Natural killer cell treated with Interleukin-12 subunit alpha and Interleukin-12 subunit beta and Interleukin-15 and Interleukin-18, amount 100 ng/mL, for 72 hours (primary cell): ENCODE results near the gene MAPK7. TPM values are rescaled to one million over a fixed set of nuclear protein-coding genes. Genes with fewer than 3 reads are reported as not detected.

Source experiments
- ATAC-seq, 2 donors: fragments of 150-1000 bp; cut with Tn5 transposase in 1 of 2; sonication (Bioruptor Pico), chemical (Tn5 transposase) in 1 of 2; 2 replicates each; pipeline ENCODE4 v1.10.0; 2021
- DNase-seq: peaks from one replicate; pipeline ENCODE4 v3.0.0; 2022; ENCODE audit warnings: low spot score
- H3K27ac Mint-ChIP-seq, 2 donors: 1 replicate in 1 of 2; 2 replicates in 1 of 2; pipeline ENCODE4 v1.8.0; 2022; ENCODE audit warnings: mixed read lengths in 2 of 2, mild to moderate bottlenecking in 1 of 2, moderate library complexity in 1 of 2
- H3K27me3 Mint-ChIP-seq, 2 donors: 1 replicate in 1 of 2; 2 replicates in 1 of 2; pipeline ENCODE4 v1.8.0; 2022; ENCODE audit warnings: mixed read lengths in 2 of 2
- H3K36me3 Mint-ChIP-seq: one replicate; pipeline ENCODE4 v1.8.0; 2022; ENCODE audit warnings: mixed read lengths
- H3K4me1 Mint-ChIP-seq, 2 donors: 1 replicate in 1 of 2; 2 replicates in 1 of 2; pipeline ENCODE4 v1.8.0; 2022; ENCODE audit warnings: low read depth in 2 of 2, mixed read lengths in 2 of 2, mild to moderate bottlenecking in 1 of 2
- H3K4me3 Mint-ChIP-seq: one replicate; pipeline ENCODE4 v1.8.0; 2022; ENCODE audit warnings: mixed read lengths
- H3K9me3 Mint-ChIP-seq: 2 replicates; pipeline ENCODE4 v1.8.0; 2022; ENCODE audit warnings: mixed read lengths
- total RNA-seq, 2 donors: library from RNA; stranded (reverse); gene quantifications; one replicate each; pipeline ENCODE4 v1.2.3, GENCODE V29; 2022

The MAPK7 gene
- total RNA-seq, 2 donors from 2014 or later: 28.7 to 29.8 TPM

DNA sequence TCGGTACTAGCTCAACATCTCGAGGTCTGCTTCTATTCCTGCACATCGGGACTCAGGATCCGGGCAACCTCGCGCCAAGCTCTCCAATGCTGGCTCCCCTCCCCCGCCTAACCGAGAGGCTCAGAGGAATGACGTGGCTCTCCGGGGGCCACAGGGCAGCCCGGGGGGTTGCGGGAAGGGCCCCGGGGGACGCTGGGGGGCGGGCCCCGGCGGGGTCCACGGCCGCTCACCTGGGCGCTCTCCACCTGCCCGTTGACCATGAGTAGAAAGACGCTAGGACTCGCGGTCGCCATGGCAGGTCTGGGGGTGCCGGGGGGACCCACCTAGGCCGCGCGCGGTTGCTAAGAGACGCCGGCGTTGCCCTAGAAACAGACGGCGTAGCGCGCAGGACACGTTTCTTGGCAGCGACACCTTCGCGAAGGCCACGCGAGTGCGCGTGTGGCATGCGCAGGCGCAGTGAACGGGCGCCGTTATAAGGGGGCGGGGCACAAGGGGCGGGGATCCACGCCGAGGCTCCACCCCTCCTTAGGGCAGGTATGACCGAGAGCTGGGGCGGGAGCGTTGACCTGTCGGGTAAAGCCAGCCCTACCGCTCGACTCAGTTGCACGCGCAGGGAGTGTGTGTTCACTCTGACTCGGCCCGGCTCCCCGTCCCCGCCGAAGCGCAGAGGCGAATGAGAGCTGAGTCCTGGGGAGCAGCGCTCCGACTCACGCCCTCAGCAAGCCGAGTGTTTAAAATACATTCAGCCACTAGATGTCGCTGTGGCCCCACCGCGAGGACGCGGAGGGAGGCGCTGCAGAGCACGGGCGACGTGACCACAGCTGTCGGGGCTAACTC lies 15.8 kb upstream of the MAPK7 start, which contains the start of gene B9D1:
Gene B9D1 (minus strand): TSS at position 447 of the 837 bp plus-strand sequence. CDS start 154 bp downstream, at position 293.
- no peaks in the 10 kb centered on the region for H3K9me3 Mint-ChIP-seq
- peak within 1 kb of the TSS; percentile 26 to 55 for H3K27ac Mint-ChIP-seq
- no peaks in the 10 kb centered on the region for H3K36me3 Mint-ChIP-seq
- H3K27me3 Mint-ChIP-seq: peaks cover 0 to 6% of the 10 kb centered on the region in 2 donors
- ATAC-seq: peak; percentile 94 to 96
- H3K4me3 Mint-ChIP-seq: peak within 1 kb of the TSS; percentile 82
- peak; percentile 90 for DNase-seq
- H3K4me1 Mint-ChIP-seq: peaks cover 13 to 17% of the 10 kb centered on the region in 2 donors

GRCh38 chr17:19363114-19363438 lies 15.2 kb upstream of the MAPK7 start:
- Mint-ChIP-seq H3K36me3 (no peaks in the 10 kb centered on the region), H3K4me1 (peaks cover 13 to 17% of the 10 kb centered on the region in 2 donors), H3K27ac (peak overlapping the region in 1 of 2 donors; percentile 55), H3K4me3 (peak overlapping the region; percentile 82), H3K9me3 (no peaks in the 10 kb centered on the region), H3K27me3 (peaks cover 0 to 6% of the 10 kb centered on the region in 2 donors)
- ATAC-seq (no peak), DNase-seq (no peak)

- H3K27ac Mint-ChIP-seq: no peak overlapping the region
- H3K4me1 Mint-ChIP-seq: peaks cover 16 to 21% of the 10 kb centered on the region in 2 donors
- ATAC-seq: no peak
- DNase-seq: no peak
- H3K9me3 Mint-ChIP-seq: no peaks in the 10 kb centered on the region
- H3K36me3 Mint-ChIP-seq: no peaks in the 10 kb centered on the region
- no peak overlapping the region for H3K4me3 Mint-ChIP-seq
- peaks cover 0 to 6% of the 10 kb centered on the region in 2 donors for H3K27me3 Mint-ChIP-seq
Measured at GRCh38 chr17:19363460-19364035, 14.8 kb upstream of the MAPK7 start.

DNA sequence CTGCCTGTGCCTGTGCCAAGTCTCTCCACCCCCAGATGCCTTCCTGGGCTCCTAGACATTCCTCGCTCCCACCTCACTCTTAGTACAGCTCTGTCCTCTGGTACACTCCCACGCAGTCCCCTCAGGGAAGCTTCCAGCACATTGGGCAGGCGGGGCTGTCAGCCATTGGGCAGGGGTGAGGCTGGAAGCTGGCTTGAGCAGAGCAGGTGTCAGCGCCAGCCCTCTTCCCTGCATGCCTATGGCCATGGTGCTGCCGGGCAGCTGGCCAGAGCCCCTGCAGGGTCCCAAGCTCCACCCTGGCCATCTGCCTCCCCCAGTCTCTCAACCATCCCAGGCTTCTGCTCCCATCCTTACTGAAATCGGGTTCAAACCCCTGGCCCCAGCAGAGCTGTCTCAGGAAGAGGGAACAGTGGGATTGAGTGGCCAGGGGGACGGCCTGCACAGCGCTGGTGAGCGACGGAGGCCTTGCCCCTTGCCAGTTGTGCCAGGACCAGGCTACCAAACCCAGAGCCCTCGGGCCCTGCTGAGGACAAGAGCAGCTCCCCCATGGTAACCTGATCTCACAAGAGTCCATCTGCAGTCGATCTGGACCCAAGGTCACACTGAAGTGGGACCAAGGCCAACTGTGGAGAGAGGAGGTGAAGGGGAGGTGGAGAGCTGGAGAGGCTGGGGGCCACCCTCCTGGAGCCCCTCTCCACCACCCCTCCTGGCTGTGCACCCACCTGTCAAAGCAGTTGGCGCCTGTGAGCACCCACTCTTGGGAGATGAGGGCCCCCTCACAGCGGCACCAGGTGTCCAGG lies 13.4 kb upstream of the MAPK7 start:
- DNase-seq (peak; percentile 54), ATAC-seq (no peak)
- H3K9me3 Mint-ChIP-seq: peaks cover under 1% of the 10 kb centered on the region
- H3K4me3 Mint-ChIP-seq: no peak overlapping the region
- H3K4me1 Mint-ChIP-seq: peaks cover 26 to 34% of the 10 kb centered on the region in 2 donors
- H3K27me3 Mint-ChIP-seq: peaks cover 0 to 3% of the 10 kb centered on the region in 2 donors
- no peaks in the 10 kb centered on the region for H3K36me3 Mint-ChIP-seq
- no peak overlapping the region for H3K27ac Mint-ChIP-seq

GRCh38 chr17:19365499-19365817 lies 12.8 kb upstream of the MAPK7 start:
- peak; percentile 35 for DNase-seq
- H3K27me3 Mint-ChIP-seq: peaks cover 0 to 3% of the 10 kb centered on the region in 2 donors

DNA sequence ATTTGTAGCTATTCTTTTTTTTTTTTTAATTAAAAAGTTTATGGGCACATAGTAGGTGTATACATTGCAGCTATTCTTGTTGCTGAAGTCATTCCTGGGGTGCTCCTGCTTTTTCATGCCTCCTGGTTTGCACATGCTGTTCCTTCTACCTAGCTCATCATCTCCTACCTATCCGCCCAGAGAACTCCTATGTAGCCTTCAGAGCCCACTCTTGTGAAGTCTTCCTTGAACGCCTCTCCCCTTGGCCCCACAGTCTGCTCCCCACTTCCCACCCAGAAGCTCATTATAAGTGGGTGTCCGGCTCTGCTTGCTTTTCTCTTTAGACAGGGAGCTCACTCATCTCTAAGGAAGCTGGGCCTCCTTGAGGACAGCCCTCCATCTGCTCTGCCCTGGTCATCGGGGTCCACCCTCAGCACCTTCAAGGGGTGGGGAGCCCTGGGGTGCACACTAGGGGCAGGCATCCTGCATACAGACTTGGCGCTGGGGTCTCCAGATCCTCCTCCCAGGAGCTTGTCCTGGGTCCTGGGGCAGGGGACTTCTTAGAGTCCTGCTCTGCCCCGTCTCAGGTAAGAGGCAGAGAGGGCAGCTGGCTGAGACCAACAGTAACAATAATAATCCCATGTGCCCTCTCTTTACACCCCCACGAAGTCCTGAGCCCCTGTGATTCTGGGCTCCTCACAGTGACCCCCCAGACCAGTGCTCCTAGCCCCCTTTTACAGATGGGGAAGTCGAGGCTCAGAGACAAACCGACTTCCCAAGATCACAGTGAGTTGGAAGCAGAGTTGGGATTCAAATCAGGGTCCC lies 12.3 kb upstream of the MAPK7 start:
- Mint-ChIP-seq H3K4me3 (no peak overlapping the region), H3K27me3 (peaks cover 0 to 3% of the 10 kb centered on the region in 2 donors), H3K27ac (no peak overlapping the region), H3K4me1 (peaks cover 37 to 44% of the 10 kb centered on the region in 2 donors), H3K9me3 (peaks cover 3% of the 10 kb centered on the region), H3K36me3 (no peaks in the 10 kb centered on the region)
- peak; percentile 32 for DNase-seq
- ATAC-seq: no peak

More at GRCh38 chr17:19365499-19365817, 12.8 kb upstream of the MAPK7 start:
- Mint-ChIP-seq H3K9me3 (peaks cover 3% of the 10 kb centered on the region), H3K27ac (no peak overlapping the region), H3K4me3 (no peak overlapping the region), H3K4me1 (peaks cover 31 to 39% of the 10 kb centered on the region in 2 donors), H3K36me3 (no peaks in the 10 kb centered on the region)
- ATAC-seq: no peak

DNA sequence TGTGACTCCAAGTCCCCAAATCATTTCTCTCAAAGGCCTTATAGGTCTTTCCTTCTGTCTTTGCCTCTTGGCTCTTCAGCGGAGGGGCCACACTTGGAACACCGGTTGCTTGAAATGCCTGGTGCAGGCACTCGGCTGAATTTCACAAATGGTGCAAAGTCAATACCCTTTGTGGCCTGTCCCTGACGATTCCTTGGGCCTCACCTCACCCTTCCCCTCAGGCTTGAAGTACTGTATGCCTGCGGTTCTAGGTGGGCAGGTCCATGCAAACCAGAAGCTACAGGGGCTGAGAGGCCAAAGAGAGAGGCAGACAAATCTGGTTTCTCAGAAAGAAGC lies 11.7 kb upstream of the MAPK7 start:
- Mint-ChIP-seq H3K9me3 (peaks cover 3% of the 10 kb centered on the region), H3K4me1 (peaks cover 39 to 43% of the 10 kb centered on the region in 2 donors), H3K27me3 (no peaks in the 10 kb centered on the region), H3K27ac (no peak overlapping the region), H3K36me3 (no peaks in the 10 kb centered on the region), H3K4me3 (no peak overlapping the region)
- ATAC-seq (no peak), DNase-seq (no peak)

GRCh38 chr17:19368229-19368628 lies 10.1 kb upstream of the MAPK7 start:
- DNase-seq (no peak), ATAC-seq (no peak)
- H3K36me3 Mint-ChIP-seq: no peaks in the 10 kb centered on the region
- H3K4me3 Mint-ChIP-seq: peak overlapping the region; percentile 55
- peaks cover 3% of the 10 kb centered on the region for H3K9me3 Mint-ChIP-seq
- peaks cover 43 to 46% of the 10 kb centered on the region in 2 donors for H3K4me1 Mint-ChIP-seq
- H3K27me3 Mint-ChIP-seq: no peaks in the 10 kb centered on the region
- no peak overlapping the region for H3K27ac Mint-ChIP-seq

GRCh38 chr17:19369107-19369778 lies 9.1 kb upstream of the MAPK7 start:
- ATAC-seq (no peak), DNase-seq (no peak)
- Mint-ChIP-seq H3K36me3 (no peaks in the 10 kb centered on the region), H3K27me3 (no peaks in the 10 kb centered on the region), H3K4me3 (peak overlapping the region; percentile 55), H3K4me1 (peaks cover 48% of the 10 kb centered on the region in 2 donors), H3K27ac (peak overlapping the region; percentile 68 to 85), H3K9me3 (peaks cover 3% of the 10 kb centered on the region)

DNA sequence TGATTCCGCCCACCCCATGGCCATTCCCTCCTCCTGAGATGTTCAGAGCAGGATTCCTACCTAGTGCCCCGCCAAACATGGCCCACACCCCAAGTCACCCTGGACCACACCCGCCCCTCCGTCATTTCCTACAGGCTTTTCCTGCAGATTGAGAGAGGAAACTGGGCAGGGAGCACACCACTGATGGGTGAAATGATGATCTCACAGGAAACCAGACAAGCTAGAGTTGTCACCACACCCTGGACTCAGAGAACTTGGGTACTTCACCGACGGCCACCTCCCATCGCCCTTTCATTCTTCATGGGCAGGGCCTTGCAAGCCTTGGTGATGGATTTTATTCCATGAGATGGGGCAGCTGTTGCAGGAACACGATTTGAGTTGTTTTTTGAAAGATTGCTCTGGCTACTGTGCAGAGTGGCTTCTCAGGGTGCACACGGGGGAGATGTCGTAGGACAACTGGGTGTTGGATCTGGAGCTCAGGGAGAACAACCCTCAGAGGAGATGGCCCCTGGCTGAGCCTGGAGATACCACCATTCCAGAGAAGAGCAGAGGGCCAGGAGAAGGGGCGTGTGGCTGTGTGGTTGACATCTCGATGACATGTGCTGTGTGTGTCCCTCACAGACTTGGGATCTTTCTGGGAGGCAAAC lies 8.3 kb upstream of the MAPK7 start:
- Mint-ChIP-seq H3K4me1 (peaks cover 45 to 48% of the 10 kb centered on the region in 2 donors), H3K36me3 (no peaks in the 10 kb centered on the region), H3K9me3 (peaks cover 3% of the 10 kb centered on the region), H3K4me3 (peak overlapping the region; percentile 89), H3K27ac (peak overlapping the region; percentile 68 to 85), H3K27me3 (no peaks in the 10 kb centered on the region)
- ATAC-seq: peak; percentile 80 to 83
- DNase-seq: peak; percentile 72

DNA sequence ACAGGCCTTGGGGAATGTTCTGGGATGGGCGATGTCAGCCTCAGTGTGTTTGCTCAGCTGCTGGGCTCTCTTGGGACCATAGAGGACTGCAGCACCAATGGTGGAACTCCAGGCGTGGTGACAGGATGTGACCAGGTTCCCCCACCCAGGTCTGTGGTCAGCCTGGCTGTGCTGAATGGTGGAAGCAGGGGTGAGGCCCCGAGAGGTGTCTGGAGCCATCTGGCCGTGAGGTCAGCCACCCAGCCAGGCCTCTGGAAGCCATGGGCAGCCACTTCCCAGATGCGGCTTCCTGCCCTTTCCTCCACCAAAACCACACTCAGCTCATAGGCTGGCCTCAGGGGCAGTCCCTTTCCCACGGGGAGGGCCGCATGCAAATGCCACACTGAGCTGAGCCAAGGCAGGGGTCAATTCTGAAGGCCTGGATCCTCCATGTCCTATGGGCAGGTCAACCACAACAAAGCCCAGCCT lies 7.8 kb upstream of the MAPK7 start:
- DNase-seq: peak; percentile 73
- Mint-ChIP-seq H3K36me3 (no peaks in the 10 kb centered on the region), H3K4me1 (peaks cover 45 to 48% of the 10 kb centered on the region in 2 donors), H3K27me3 (no peaks in the 10 kb centered on the region), H3K4me3 (peak overlapping the region; percentile 89), H3K27ac (peak overlapping the region; percentile 68 to 85), H3K9me3 (peaks cover 3% of the 10 kb centered on the region)
- ATAC-seq: peak; percentile 62 to 77

DNA sequence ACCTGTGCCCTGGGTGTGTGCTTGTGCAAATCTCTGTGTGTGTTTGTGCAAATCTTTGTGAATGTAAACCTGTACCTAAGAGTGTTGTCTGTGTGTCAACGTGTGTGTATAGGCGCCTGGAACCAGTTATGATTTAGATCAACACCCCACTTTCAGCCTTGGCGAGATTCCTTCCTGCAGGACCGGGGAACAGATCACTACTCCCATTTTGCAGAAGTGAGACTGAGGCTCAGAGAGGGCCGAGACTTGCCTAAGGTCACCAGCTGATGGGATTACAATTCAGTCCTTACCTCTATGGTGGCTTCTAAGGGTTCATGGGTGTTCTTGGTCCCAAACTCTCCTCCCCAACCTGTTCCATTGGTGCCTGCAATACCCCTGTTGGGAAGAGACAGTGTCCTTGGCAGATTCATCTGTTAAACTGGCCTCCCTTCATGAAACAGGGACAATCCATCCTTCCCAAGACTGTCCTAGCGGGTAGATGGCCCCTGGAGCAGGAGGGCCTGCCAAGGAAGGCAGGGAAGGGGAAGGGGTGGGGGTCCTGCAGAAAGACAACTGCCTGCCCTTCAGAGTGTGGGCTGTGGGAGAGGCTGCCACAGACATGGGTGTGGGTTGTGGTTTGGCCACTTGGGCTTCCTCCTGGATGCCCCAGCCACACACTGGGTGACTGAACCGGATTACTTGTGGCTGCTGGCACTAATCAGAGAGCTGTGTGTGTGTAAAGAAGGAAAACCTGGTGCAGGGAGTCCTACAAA lies 6.9 kb upstream of the MAPK7 start:
- DNase-seq (no peak), ATAC-seq (peak; percentile 24 to 41)
- Mint-ChIP-seq H3K27ac (peak overlapping the region in 1 of 2 donors; percentile 23), H3K4me3 (peak overlapping the region; percentile 89), H3K4me1 (peaks cover 48 to 52% of the 10 kb centered on the region in 2 donors), H3K9me3 (peaks cover 3% of the 10 kb centered on the region), H3K27me3 (no peaks in the 10 kb centered on the region), H3K36me3 (no peaks in the 10 kb centered on the region)
